Osteoblast (primary cell): Measurements from ENCODE around the gene PSMA5. TPM values are rescaled to one million over a fixed set of nuclear protein-coding genes. Genes with fewer than 3 reads are reported as not detected.
A peak's percentile ranks its signal among the peaks of the same experiment; 100 is the strongest.
"Not testable (repeated sequence)": the region's sequence is repeated elsewhere in the genome, so short reads cannot be mapped to it uniquely, and the experiment has no call there.

Experiments
- DNase-seq: peaks from one replicate; pipeline ENCODE4 v3.0.0; 2011; ENCODE audit warnings: low spot score, mixed read lengths; ENCODE audit not compliant: insufficient read length; ENCODE audit errors: missing footprints
- H2AFZ ChIP-seq: 2 replicates; pipeline ENCODE4 v1.6.0; 2011; ENCODE audit warnings: mild to moderate bottlenecking, low read length
- H3K27ac ChIP-seq: 2 replicates; pipeline ENCODE4 v1.5.1; 2011; ENCODE audit warnings: mild to moderate bottlenecking, low read depth, low read length, moderate library complexity
- H3K27me3 ChIP-seq: 2 replicates; pipeline ENCODE4 v1.6.0; 2012; ENCODE audit warnings: mild to moderate bottlenecking, control low read depth, inconsistent platforms, low read length, moderate library complexity; ENCODE audit not compliant: insufficient read depth
- H3K36me3 ChIP-seq: 2 replicates; pipeline ENCODE4 v1.5.1; 2011; ENCODE audit warnings: mild to moderate bottlenecking, low read length, control low read depth, moderate library complexity; ENCODE audit not compliant: insufficient read depth
- H3K4me1 ChIP-seq: 2 replicates; pipeline ENCODE4 v1.5.1; 2011; ENCODE audit warnings: mild to moderate bottlenecking, low read length, control low read depth, moderate library complexity; ENCODE audit not compliant: insufficient read depth
- H3K4me2 ChIP-seq: 2 replicates; pipeline ENCODE4 v1.6.0; 2011; ENCODE audit warnings: mild to moderate bottlenecking, low read length; ENCODE audit not compliant: insufficient read depth
- H3K4me3 ChIP-seq: fragments of 200-600 bp; sonication (generic); 3 replicates; pipeline ENCODE4 v1.5.1; 2012; ENCODE audit warnings: mild to moderate bottlenecking, low read length, inconsistent platforms; ENCODE audit not compliant: insufficient read depth
- H3K79me2 ChIP-seq: 2 replicates; pipeline ENCODE4 v1.6.0; 2012; ENCODE audit warnings: mild to moderate bottlenecking, low read length, control low read depth, inconsistent platforms; ENCODE audit not compliant: insufficient read depth
- H3K9me3 ChIP-seq: 2 replicates; pipeline ENCODE4 v1.5.1; 2011; ENCODE audit warnings: low read depth, low read length, control low read depth
- H4K20me1 ChIP-seq: 2 replicates; pipeline ENCODE4 v1.6.0; 2012; ENCODE audit warnings: mild to moderate bottlenecking, low read length, control low read depth; ENCODE audit not compliant: insufficient read depth
- total RNA-seq: library from RNA; depleted of rRNA; stranded (reverse); fragments of >200 nt; gene quantifications from 2 replicates; pipeline ENCODE4 v1.2.3, GENCODE V29; 2012
- TF ChIP-seq, protein P1 (sequence below): IDR thresholded peaks from 2 replicates; pipeline ENCODE4 v1.5.1; 2011; ENCODE audit warnings: mild to moderate bottlenecking, low read depth, low read length, moderate library complexity; ENCODE audit errors: extremely low read depth

PSMA5 gene
- total RNA-seq, 1 donor, result 45.6 TPM

DNA sequence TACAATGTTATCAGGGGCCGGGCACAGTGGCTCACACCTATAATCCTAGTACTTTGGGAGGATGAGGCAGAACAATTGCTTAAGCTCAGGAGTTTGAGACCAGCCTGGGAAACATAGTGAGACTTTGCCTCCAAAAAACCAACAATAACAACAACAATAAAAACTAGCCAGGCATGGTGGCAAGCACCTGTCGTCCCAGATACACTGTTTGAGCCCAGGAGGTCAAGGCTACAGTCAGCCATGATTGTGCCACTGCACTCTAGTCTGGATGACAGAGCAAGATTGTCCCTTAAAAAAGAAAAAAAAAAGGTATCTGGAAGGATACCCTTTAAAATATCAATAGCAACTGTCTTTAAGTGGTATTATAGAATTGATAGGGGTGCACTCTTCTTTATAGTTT lies 44.7 kb downstream of the PSMA5 start:
- Histone ChIP-seq H3K4me2 (no peak overlapping the region), H3K36me3 (no peaks in the 10 kb centered on the region), H3K4me3 (no peak overlapping the region), H2AFZ (no peak overlapping the region), H4K20me1 (no peaks in the 10 kb centered on the region), H3K79me2 (peaks cover 73% of the 10 kb centered on the region), H3K27me3 (no peaks in the 10 kb centered on the region), H3K9me3 (peaks cover 2% of the 10 kb centered on the region), H3K27ac (no peak overlapping the region), H3K4me1 (peaks cover 28% of the 10 kb centered on the region)
- TF ChIP-seq, protein P1, sequence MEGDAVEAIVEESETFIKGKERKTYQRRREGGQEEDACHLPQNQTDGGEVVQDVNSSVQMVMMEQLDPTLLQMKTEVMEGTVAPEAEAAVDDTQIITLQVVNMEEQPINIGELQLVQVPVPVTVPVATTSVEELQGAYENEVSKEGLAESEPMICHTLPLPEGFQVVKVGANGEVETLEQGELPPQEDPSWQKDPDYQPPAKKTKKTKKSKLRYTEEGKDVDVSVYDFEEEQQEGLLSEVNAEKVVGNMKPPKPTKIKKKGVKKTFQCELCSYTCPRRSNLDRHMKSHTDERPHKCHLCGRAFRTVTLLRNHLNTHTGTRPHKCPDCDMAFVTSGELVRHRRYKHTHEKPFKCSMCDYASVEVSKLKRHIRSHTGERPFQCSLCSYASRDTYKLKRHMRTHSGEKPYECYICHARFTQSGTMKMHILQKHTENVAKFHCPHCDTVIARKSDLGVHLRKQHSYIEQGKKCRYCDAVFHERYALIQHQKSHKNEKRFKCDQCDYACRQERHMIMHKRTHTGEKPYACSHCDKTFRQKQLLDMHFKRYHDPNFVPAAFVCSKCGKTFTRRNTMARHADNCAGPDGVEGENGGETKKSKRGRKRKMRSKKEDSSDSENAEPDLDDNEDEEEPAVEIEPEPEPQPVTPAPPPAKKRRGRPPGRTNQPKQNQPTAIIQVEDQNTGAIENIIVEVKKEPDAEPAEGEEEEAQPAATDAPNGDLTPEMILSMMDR, result no peak
- DNase-seq, result no peak

DNA sequence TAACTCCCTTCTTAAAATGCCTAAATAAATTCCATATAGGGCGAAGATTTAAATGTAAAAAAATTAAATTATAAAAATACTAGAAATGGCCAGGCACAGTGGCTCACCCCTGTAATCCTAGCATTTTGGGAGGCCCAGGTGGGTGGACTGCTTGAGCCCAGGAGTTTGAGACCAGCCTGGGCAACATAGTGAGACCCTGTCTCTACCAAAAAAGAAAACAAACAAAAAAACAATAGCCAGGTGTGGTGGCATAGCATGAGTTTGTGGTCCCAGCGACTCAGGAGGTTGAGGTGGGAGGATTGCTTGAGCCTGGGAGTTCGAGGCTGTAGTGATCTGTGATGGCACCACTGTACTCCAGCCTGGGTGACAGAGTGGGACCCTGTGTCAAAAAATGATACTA lies 46.3 kb downstream of the PSMA5 start:
- DNase-seq, result no peak
- Histone ChIP-seq H3K36me3 (no peaks in the 10 kb centered on the region), H3K79me2 (peaks cover 67% of the 10 kb centered on the region), H3K9me3 (peaks cover 2% of the 10 kb centered on the region), H3K27me3 (no peaks in the 10 kb centered on the region), H3K4me1 (peaks cover 40% of the 10 kb centered on the region), H3K4me2 (no peak overlapping the region), H3K27ac (peak overlapping the region; percentile 26), H3K4me3 (no peak overlapping the region), H2AFZ (no peak overlapping the region), H4K20me1 (no peaks in the 10 kb centered on the region)
- TF ChIP-seq, protein P1, result no peak

DNA sequence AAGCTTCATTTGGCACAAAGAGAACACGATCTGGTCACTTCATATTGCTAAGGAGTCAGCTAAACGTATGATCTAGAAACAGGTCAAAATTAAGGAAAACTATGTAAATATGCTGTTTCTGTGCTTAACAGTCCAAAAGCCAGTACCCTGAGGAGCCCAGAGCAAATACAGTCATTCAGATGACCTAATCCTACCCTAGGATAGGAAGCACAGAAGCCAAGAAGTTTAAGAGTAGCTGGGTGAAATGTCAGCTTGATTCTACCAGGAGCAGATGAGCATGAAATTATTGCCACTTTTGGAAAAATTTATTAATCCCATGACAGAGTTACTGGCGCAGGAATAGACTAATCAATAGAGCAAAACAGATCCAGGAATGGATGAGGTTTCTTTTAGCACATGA lies 46.8 kb downstream of the PSMA5 start:
- TF ChIP-seq, protein P1, result no peak
- Histone ChIP-seq H3K9me3 (no peaks in the 10 kb centered on the region), H3K4me2 (peak overlapping the region; percentile 22)

DNA sequence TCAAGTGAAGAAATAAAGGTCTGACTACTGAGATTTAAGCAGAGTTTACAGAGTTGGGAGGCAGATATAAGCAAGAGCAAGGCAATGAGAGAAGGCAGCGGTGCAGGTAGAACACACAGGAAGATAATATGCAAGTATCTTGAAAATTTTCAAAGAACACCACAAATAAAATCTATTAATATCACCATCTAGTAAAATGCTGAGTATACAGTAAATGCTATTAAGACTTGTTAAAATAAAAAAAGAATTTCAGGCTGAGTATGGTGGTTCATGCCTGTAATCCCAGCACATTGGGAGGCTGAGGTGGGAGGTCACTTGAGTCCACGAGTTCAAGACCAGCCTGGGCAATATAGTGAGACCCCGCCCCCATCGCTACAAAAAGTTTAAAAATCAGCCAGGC lies 48.5 kb downstream of the PSMA5 start:
- H3K4me3 ChIP-seq, result no peak overlapping the region
- H3K9me3 ChIP-seq, result no peaks in the 10 kb centered on the region
- TF ChIP-seq, protein P1, result no peak
- H3K27ac ChIP-seq, result no peak overlapping the region
- H3K27me3 ChIP-seq, result no peaks in the 10 kb centered on the region
- peaks cover 37% of the 10 kb centered on the region for H3K4me1 ChIP-seq
- no peaks in the 10 kb centered on the region for H4K20me1 ChIP-seq
- no peaks in the 10 kb centered on the region for H3K36me3 ChIP-seq
- no peak overlapping the region for H2AFZ ChIP-seq
- DNase-seq, result no peak
- peaks cover 66% of the 10 kb centered on the region for H3K79me2 ChIP-seq
- H3K4me2 ChIP-seq, result no peak overlapping the region

More for the DNA sequence above, 46.8 kb downstream of the PSMA5 start:
- H2AFZ ChIP-seq, result no peak overlapping the region
- peaks cover 41% of the 10 kb centered on the region for H3K4me1 ChIP-seq
- DNase-seq, result peak; percentile 87
- no peak overlapping the region for H3K4me3 ChIP-seq
- no peaks in the 10 kb centered on the region for H4K20me1 ChIP-seq
- no peaks in the 10 kb centered on the region for H3K36me3 ChIP-seq
- H3K27ac ChIP-seq, result peak overlapping the region; percentile 26
- no peaks in the 10 kb centered on the region for H3K27me3 ChIP-seq
- H3K79me2 ChIP-seq, result peaks cover 67% of the 10 kb centered on the region

DNA sequence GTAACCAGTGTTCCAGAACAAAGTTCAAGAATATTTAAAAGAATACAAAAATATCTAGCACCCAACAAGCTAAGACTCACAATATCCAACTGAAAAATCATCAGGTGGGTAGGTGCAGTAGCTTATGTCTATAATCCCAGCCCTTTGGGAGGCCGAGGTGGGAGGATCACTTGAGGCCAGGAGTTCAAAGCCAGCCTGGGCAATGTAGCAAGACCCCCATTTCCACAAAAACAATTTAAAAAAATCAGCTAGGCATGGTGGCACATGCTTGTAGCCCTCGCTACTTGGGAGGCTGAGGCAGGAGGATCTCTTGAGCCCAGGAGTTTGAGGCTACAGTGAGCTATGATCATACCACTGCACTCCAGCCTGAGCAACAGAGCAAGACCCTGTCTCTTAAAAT lies 52.6 kb downstream of the PSMA5 start:
- H2AFZ ChIP-seq, H3K4me2 ChIP-seq, H3K4me3 ChIP-seq, H3K9me3 ChIP-seq, H3K27ac ChIP-seq, DNase-seq, H3K36me3 ChIP-seq, H4K20me1 ChIP-seq, H3K27me3 ChIP-seq: not testable (repeated sequence)
- peaks cover 65% of the 10 kb centered on the region for H3K4me1 ChIP-seq
- H3K79me2 ChIP-seq, result peaks cover 53% of the 10 kb centered on the region
